HepG2 (cell line): ENCODE measurements around the gene SMARCAD1.

ENCODE experiments used
- MED1 ChIP-seq: sonication (generic); formaldehyde crosslinking; IDR thresholded peaks from 2 replicates; pipeline ENCODE4 v1.4.0; 2020; ENCODE audit warnings: missing genetic modification reagents
- POLR2A ChIP-seq, 2 experiments: IDR thresholded peaks; 2 replicates each; pipeline ENCODE4 v1.6.1; 2011; ENCODE audit warnings: low read depth in 2 of 2, low read length in 2 of 2, mild to moderate bottlenecking in 1 of 2, moderate library complexity in 1 of 2; ENCODE audit not compliant: insufficient read depth in 1 of 2
- ZNF124 ChIP-seq: sonication (generic); formaldehyde crosslinking; IDR thresholded peaks from 2 replicates; pipeline ENCODE4 v1.4.0; 2020; ENCODE audit warnings: missing genetic modification reagents
- TF ChIP-seq, protein P1 (sequence below): sonication (generic); IDR thresholded peaks from 2 replicates; pipeline ENCODE4 v1.6.1; 2016; ENCODE audit warnings: low read depth, borderline replicate concordance

DNA sequence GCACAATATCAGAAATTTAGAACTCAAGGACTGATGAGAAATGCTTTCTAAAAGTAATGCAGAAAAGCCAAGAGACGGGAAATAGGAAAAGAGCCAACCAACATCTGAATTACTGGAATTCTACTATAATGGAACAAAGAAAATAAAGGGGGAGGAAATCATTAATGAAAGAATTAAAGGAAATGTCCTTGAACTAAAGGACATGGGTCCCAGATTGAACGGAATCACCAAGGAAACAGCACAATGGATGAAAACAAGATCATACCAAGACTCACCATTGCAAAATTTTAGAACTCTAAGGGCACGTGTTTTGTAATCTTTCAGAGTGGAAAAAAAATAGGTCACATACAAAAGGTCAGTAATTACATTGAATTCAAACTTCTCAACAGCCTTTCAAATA lies 99.0 kb downstream of the SMARCAD1 start:
- TF ChIP-seq, protein P1, sequence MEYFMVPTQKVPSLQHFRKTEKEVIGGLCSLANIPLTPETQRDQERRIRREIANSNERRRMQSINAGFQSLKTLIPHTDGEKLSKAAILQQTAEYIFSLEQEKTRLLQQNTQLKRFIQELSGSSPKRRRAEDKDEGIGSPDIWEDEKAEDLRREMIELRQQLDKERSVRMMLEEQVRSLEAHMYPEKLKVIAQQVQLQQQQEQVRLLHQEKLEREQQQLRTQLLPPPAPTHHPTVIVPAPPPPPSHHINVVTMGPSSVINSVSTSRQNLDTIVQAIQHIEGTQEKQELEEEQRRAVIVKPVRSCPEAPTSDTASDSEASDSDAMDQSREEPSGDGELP, result no peak
- TF ChIP-seq ZNF124 (CRISPR knock-in tag) (no peak), POLR2A (IDR thresholded peaks at IDR 0.05; ENCODE audit: insufficient read depth in 1 of 2, low read depth in 2 of 2, low read length in 2 of 2) (no peak), MED1 (CRISPR knock-in tag) (no peak)
